Natural killer cell (primary cell): ENCODE data around the gene HSPA1A. TPM values are rescaled to one million over a fixed set of nuclear protein-coding genes. Genes with fewer than 3 reads are reported as not detected.

Experiments used
- ATAC-seq, 3 donors: fragments of 150-1000 bp in 2 of 3; fragments of 200-7000 bp in 1 of 3; cut with Tn5 transposase; 1 replicate in 1 of 3; 2 replicates in 2 of 3; pipeline ENCODE4 v1.10.0; 2021; ENCODE audit warnings: mild to moderate bottlenecking in 2 of 3, moderate library complexity in 2 of 3
- DNase-seq, 2 donors: peaks; one replicate each; pipeline versions ENCODE4 v3.0.0 to v3.0.0-alpha.2; 2013 to 2021; ENCODE audit warnings: mixed read lengths in 1 of 2
- H3K27ac ChIP-seq: one replicate; pipeline ENCODE4 v1.5.1; 2013; ENCODE audit warnings: mild to moderate bottlenecking, low read length
- H3K27me3 ChIP-seq: one replicate; pipeline ENCODE4 v1.6.1; 2013; ENCODE audit warnings: low read length; ENCODE audit not compliant: control insufficient read depth, insufficient read depth
- H3K36me3 ChIP-seq: one replicate; pipeline ENCODE4 v1.6.1; 2013; ENCODE audit warnings: low read length; ENCODE audit not compliant: control insufficient read depth, insufficient read depth
- H3K4me1 ChIP-seq: one replicate; pipeline ENCODE4 v1.6.1; 2013; ENCODE audit warnings: low read length; ENCODE audit not compliant: control insufficient read depth, insufficient read depth
- H3K4me3 ChIP-seq: one replicate; pipeline ENCODE4 v1.5.1; 2013; ENCODE audit warnings: low read length
- H3K9me3 ChIP-seq: one replicate; pipeline ENCODE4 v1.6.1; 2013; ENCODE audit warnings: low read length; ENCODE audit not compliant: control insufficient read depth, insufficient read depth
- H3K27ac Mint-ChIP-seq, 2 donors: one replicate each; pipeline ENCODE4 v1.8.0; 2022; ENCODE audit warnings: mild to moderate bottlenecking in 2 of 2, mixed read lengths in 2 of 2, moderate library complexity in 1 of 2
- H3K27me3 Mint-ChIP-seq, 2 donors: one replicate each; pipeline ENCODE4 v1.8.0; 2022; ENCODE audit warnings: low read depth in 2 of 2, mixed read lengths in 2 of 2
- H3K36me3 Mint-ChIP-seq: one replicate; pipeline ENCODE4 v1.8.0; 2022; ENCODE audit warnings: mixed read lengths
- H3K4me1 Mint-ChIP-seq, 2 donors: one replicate each; pipeline ENCODE4 v1.8.0; 2022; ENCODE audit warnings: mixed read lengths in 2 of 2
- H3K4me3 Mint-ChIP-seq: one replicate; pipeline ENCODE4 v1.8.0; 2022; ENCODE audit warnings: mild to moderate bottlenecking, moderate library complexity, mixed read lengths
- H3K9me3 Mint-ChIP-seq, 2 donors: one replicate each; pipeline ENCODE4 v1.8.0; 2022; ENCODE audit warnings: mixed read lengths in 2 of 2
- CTCF ChIP-seq: fragments of 200-600 bp; IDR thresholded peaks from one replicate; pipeline ENCODE4 v1.8.0; 2022; ENCODE audit warnings: antibody characterized with exemption
- WGBS: methylation state at CpG from one replicate; pipeline ENCODE4 v1.1.7; 2013; ENCODE audit warnings: missing lambda C conversion rate; ENCODE audit not compliant: insufficient coverage; 5-methylcytosine and 5-hydroxymethylcytosine counted together
- intact Hi-C: fragments of 100-400 bp; cut with micrococcal nuclease; formaldehyde crosslinking; loops from one replicate; pipeline ENCODE4 v1.14.2; 2022
- total RNA-seq, 4 donors: library from RNA; stranded (reverse); fragments of 120-200 nt in 1 of 4; gene quantifications; one replicate each; pipeline versions ENCODE4 v1.2.3 to v1.2.4, GENCODE V29; 2013 to 2022

HSPA1A gene
- total RNA-seq, 3 donors from 2014 or later (not counting 1 experiment from before 2014, with no cell fraction given): 24.4 to 34.6 (median 34.5) TPM

- H3K36me3 Mint-ChIP-seq: peaks cover 7% of the 10 kb centered on the region
- Histone ChIP-seq H3K9me3 (no peaks in the 10 kb centered on the region), H3K27ac (peak overlapping the region; percentile 77), H3K4me1 (peaks cover 34% of the 10 kb centered on the region), H3K27me3 (no peaks in the 10 kb centered on the region), H3K36me3 (peaks cover 8% of the 10 kb centered on the region), H3K4me3 (peak overlapping the region; percentile 67)
- no peaks in the 10 kb centered on the region for H3K9me3 Mint-ChIP-seq
- no peak for TF ChIP-seq CTCF
- H3K27me3 Mint-ChIP-seq: no peaks in the 10 kb centered on the region
- intact Hi-C loops: no loop called here
- H3K4me1 Mint-ChIP-seq: peaks cover 30 to 36% of the 10 kb centered on the region in 2 donors
- no peak for ATAC-seq
- H3K27ac Mint-ChIP-seq: peak overlapping the region; percentile 96
- 44% methylated on average over 7 of the region's 7 CpGs for WGBS
- peak overlapping the region; percentile 22 for H3K4me3 Mint-ChIP-seq
- peak in 1 of 2 donors; percentile 50 for DNase-seq
These were observed 21.0 kb upstream of the HSPA1A start for GRCh38 chr6:31794294-31794865.

GRCh38 chr6:31794866-31795615 is 20.3 kb upstream of the HSPA1A start:
- H3K4me1 ChIP-seq: peaks cover 34% of the 10 kb centered on the region
- H3K36me3 ChIP-seq: peaks cover 8% of the 10 kb centered on the region
- intact Hi-C loops: loop anchor here (1.0 to 5.0 kb wide), 2 partner anchors 11 to 37 kb away; partner anchors contain the start of gene LSM2
- peak overlapping the region; percentile 96 for H3K27ac Mint-ChIP-seq
- no peaks in the 10 kb centered on the region for H3K27me3 ChIP-seq
- no peaks in the 10 kb centered on the region for H3K27me3 Mint-ChIP-seq
- TF ChIP-seq CTCF: no peak
- H3K9me3 ChIP-seq: no peaks in the 10 kb centered on the region
- peaks cover 7% of the 10 kb centered on the region for H3K36me3 Mint-ChIP-seq
- H3K27ac ChIP-seq: peak overlapping the region; percentile 77
- H3K4me3 ChIP-seq: peak overlapping the region; percentile 67
- H3K4me3 Mint-ChIP-seq: peak overlapping the region; percentile 91
- H3K9me3 Mint-ChIP-seq: no peaks in the 10 kb centered on the region
- peaks cover 30 to 36% of the 10 kb centered on the region in 2 donors for H3K4me1 Mint-ChIP-seq
- WGBS: 1% methylated on average over 39 of the region's 44 CpGs
- DNase-seq: no peak
- ATAC-seq: peak in 2 of 3 donors; percentile 0

- DNase-seq: peak; percentile 90 to 92
- Histone ChIP-seq H3K36me3 (peaks cover 8% of the 10 kb centered on the region), H3K4me1 (peaks cover 34% of the 10 kb centered on the region), H3K27ac (peak within 1 kb of the TSS; percentile 77), H3K4me3 (peak within 1 kb of the TSS; percentile 67), H3K9me3 (no peaks in the 10 kb centered on the region), H3K27me3 (no peaks in the 10 kb centered on the region)
- Mint-ChIP-seq H3K4me1 (peaks cover 26 to 36% of the 10 kb centered on the region in 2 donors), H3K27ac (peak within 1 kb of the TSS; percentile 96), H3K27me3 (no peaks in the 10 kb centered on the region), H3K9me3 (no peaks in the 10 kb centered on the region), H3K36me3 (peaks cover 2% of the 10 kb centered on the region), H3K4me3 (peak within 1 kb of the TSS; percentile 91)
- ATAC-seq: peak; percentile 94 to 98 (median 94)
- WGBS: under 1% methylated on average over 75 of the region's 75 CpGs
- intact Hi-C loops: loop anchor here (1.0 to 5.0 kb wide), 2 partner anchors 11 to 37 kb away; partner anchors contain the start of gene LSM2
- peak; percentile 74 for TF ChIP-seq CTCF
These were observed 19.6 kb upstream of the HSPA1A start, which contains the start of gene VARS1 for GRCh38 chr6:31795616-31796298. Gene VARS1 (minus strand): TSS chr6:31795752. CDS start chr6:31795217, 535 bp downstream.
